Measurements from ENCODE around the gene P3H3. TPM values are rescaled to one million over a fixed set of nuclear protein-coding genes. Genes with fewer than 3 reads are reported as not detected.

Gene P3H3, protein sequence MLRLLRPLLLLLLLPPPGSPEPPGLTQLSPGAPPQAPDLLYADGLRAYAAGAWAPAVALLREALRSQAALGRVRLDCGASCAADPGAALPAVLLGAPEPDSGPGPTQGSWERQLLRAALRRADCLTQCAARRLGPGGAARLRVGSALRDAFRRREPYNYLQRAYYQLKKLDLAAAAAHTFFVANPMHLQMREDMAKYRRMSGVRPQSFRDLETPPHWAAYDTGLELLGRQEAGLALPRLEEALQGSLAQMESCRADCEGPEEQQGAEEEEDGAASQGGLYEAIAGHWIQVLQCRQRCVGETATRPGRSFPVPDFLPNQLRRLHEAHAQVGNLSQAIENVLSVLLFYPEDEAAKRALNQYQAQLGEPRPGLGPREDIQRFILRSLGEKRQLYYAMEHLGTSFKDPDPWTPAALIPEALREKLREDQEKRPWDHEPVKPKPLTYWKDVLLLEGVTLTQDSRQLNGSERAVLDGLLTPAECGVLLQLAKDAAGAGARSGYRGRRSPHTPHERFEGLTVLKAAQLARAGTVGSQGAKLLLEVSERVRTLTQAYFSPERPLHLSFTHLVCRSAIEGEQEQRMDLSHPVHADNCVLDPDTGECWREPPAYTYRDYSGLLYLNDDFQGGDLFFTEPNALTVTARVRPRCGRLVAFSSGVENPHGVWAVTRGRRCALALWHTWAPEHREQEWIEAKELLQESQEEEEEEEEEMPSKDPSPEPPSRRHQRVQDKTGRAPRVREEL
- 10 to 100 TPM in 1 of 4 donors, 1 to 10 TPM in 3; 5.6 to 11.3 (median 6.8) TPM for total RNA-seq

DNA sequence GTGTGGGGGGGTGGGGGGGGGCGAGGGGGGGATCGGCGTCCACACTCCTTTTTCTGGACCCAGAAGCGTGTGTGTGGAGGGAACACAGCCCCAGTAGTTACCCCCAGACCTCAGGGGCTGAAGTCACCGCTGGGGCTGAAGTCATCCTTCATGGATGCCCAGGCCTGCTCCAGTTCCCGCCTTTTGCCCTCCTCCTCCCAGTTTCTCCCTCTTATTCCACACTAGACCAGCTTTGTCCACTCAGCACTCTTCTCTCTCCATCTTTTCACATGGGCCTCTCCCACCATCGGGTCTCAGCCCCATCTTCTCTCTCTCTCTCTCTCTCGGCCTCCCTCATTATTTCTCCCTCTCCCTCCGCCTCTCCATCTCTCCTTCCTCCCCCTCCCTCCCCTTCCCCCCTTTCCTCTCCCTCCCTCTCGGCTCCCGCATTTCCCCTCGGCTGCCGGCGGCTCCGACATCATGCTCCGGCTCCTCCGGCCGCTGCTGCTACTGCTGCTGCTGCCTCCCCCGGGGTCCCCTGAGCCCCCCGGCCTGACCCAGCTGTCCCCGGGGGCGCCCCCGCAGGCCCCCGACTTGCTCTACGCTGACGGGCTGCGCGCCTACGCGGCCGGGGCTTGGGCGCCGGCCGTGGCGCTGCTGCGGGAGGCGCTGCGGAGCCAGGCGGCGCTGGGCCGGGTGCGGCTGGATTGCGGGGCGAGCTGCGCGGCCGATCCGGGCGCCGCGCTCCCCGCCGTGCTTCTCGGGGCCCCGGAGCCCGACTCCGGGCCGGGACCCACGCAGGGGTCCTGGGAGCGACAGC lies at the start of gene P3H3:
Gene P3H3 (plus strand): TSS at position 426 of the 799 bp plus-strand sequence. CDS start 34 bp downstream, at position 460.
- TF ChIP-seq, protein P1, sequence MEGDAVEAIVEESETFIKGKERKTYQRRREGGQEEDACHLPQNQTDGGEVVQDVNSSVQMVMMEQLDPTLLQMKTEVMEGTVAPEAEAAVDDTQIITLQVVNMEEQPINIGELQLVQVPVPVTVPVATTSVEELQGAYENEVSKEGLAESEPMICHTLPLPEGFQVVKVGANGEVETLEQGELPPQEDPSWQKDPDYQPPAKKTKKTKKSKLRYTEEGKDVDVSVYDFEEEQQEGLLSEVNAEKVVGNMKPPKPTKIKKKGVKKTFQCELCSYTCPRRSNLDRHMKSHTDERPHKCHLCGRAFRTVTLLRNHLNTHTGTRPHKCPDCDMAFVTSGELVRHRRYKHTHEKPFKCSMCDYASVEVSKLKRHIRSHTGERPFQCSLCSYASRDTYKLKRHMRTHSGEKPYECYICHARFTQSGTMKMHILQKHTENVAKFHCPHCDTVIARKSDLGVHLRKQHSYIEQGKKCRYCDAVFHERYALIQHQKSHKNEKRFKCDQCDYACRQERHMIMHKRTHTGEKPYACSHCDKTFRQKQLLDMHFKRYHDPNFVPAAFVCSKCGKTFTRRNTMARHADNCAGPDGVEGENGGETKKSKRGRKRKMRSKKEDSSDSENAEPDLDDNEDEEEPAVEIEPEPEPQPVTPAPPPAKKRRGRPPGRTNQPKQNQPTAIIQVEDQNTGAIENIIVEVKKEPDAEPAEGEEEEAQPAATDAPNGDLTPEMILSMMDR (IDR thresholded peaks at IDR 0.05; ENCODE audit: low read depth) = no peak

DNA sequence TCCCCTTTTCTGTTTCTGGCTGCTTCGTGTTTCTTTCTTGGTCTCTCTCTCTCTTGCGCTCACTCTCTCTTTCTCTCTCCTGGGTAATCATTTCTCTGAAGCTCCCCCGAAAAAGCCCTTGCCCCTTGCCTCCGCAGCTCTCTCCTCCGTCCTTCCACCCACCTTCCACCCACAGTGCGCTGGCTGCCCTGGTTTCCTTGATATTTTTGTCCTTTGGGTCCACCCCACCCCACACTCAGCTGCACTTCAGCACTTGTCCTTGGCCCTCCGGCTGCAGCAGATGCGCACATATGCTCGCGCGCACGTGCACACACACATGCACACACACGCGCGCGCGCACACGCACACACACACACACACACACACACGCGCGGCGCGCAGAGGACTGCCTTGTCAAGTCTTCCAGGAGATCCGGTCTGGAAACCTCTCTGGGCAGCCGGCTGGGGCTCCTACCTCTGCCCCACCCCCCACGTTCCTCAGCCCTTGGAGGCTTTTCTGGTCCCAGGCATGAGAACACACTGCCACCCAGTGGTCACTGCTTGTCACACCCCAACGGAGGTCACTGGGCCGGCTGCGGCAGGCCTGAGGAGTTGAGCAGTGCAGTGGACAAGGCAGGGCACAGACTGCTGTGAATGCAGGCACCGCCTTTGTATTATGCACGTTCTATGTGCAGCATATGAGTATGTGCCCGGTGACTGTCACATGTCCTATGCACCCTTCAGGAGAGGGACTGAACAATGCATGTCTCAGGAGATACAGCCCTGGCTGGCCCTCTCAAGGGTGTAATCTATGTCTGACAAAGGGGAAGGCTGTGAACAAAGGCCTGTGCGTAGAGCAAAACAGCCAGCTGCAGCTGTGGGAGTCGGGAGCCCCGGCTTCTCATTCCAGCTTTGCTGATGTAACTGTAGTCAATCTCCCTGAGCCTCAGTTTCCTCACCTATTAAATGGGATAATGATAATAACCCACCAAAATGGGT lies 49.3 kb upstream of the P3H3 start:
- TF ChIP-seq, protein P1 (IDR thresholded peaks at IDR 0.05; ENCODE audit: low read depth) = no peak

DNA sequence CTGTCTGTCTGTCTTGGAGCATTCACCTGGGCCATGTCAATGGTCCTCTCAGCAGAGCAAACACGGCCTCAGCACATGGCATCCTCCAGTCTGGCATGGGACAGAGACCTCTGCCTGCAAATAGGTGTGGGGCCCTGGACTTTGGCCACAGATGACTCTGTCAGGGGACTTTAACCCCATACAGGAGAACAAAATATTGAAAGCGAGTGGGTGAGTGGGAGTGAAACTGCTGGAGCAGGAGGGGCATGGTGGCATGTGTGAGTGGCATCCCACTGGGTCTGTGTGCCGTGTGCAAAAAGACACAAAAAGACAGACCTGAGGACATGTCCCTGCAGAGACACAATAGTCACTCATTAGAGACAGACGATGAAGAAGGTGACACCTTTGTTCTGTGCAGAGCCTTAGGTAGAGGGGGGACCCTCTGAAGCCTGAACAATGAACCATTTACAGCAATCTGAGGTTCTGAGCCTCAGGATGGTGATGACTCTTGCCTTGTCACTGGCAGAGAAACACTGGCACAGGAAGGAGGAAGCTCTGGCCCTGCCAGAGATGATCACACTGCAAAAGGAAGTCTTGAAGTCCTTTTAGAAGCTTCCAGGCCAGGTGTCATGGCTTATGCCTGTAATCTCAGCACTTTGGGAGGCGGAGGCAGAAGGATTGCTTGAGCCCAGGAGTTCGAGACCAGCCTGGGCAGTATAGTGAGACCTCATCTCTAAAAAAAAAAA lies 48.3 kb upstream of the P3H3 start:
- TF ChIP-seq, protein P1 (IDR thresholded peaks at IDR 0.05; ENCODE audit: low read depth) = no peak

DNA sequence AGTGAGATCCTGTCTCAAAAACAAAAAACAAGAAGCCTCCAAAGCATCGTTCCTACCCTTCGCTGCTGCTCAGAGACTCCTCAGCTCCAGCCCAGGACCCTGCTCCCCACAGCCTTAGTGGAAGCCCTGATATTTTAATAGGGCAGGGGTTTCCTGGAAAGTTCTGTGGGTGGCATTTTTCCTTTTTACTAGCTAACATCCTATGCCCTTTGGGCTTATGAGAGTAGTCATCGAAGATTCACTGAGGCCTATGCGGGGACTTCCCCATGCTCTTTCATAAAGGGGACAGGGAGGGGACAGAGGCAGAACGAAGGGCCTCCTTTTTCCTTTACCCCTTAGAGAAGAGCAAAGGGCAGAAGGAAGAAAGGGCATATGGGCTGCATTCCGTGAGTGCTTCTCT lies 47.6 kb upstream of the P3H3 start:
- TF ChIP-seq, protein P1 (IDR thresholded peaks at IDR 0.05; ENCODE audit: low read depth) = no peak

DNA sequence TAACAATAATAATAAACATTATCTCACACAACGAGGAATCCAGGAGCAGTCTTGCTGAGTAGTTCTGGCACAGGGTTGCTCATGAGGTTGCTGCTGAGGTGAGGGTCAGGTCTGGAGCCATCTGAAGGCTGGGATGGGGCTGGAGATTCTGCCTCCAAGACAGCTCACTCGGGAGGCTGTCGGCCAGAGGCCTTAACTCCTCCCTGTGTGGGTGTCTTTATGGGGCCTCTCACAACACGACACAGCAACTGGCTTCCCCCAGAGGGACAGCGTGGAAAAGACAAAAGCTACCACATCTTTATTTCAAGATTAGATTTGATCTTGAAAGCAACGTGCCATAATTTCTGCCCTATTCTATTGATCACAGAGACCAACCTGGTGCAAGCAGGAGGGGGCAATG lies 46.1 kb upstream of the P3H3 start:
- TF ChIP-seq, protein P1 (IDR thresholded peaks at IDR 0.05; ENCODE audit: low read depth) = no peak
